Measurements from ENCODE around the gene TBC1D8.

DNA sequence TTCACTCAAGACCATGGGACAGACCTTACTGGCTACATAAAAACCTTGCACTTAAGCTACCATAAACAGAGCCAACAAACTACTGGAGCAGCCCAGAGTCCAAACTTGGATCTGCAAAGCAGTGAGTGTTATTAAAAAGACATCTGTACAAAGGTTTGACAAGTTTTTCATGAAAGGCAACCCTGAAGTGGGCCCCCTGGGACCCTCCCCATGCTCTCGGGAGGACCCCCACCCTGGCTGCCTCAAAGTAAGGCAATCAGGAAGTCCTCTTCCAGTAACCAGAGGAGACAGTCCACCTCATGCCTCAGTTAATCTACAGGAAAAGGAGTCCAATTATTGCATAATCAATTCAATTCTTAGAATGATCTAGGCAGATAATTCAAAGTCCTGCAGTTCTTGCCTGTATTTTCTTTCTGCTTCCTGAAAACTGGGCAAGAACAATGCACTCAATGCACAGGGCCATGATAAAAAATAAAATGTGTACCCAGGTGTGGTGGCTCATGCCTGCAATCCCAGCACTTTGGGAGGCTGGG lies 69.7 kb downstream of the TBC1D8 start:
- TF ChIP-seq, protein P1, sequence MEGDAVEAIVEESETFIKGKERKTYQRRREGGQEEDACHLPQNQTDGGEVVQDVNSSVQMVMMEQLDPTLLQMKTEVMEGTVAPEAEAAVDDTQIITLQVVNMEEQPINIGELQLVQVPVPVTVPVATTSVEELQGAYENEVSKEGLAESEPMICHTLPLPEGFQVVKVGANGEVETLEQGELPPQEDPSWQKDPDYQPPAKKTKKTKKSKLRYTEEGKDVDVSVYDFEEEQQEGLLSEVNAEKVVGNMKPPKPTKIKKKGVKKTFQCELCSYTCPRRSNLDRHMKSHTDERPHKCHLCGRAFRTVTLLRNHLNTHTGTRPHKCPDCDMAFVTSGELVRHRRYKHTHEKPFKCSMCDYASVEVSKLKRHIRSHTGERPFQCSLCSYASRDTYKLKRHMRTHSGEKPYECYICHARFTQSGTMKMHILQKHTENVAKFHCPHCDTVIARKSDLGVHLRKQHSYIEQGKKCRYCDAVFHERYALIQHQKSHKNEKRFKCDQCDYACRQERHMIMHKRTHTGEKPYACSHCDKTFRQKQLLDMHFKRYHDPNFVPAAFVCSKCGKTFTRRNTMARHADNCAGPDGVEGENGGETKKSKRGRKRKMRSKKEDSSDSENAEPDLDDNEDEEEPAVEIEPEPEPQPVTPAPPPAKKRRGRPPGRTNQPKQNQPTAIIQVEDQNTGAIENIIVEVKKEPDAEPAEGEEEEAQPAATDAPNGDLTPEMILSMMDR (IDR thresholded peaks at IDR 0.05) = no peak
- no peak for TF ChIP-seq POLR2A (IDR thresholded peaks at IDR 0.05)

Data from body of pancreas (tissue), 4 donors.